HEK293T (cell line): Measurements from ENCODE around the gene APOBEC3C.
"Not testable (repeated sequence)": the region's sequence is repeated elsewhere in the genome, so short reads cannot be mapped to it uniquely, and the experiment has no call there.

Experiments used
- CTCF ChIA-PET: fragments of 350-600 bp; formaldehyde crosslinking; extraction: SDS; loops from one replicate; lab custom pipeline; 2021; ENCODE audit warnings: antibody characterized with exemption, inconsistent platforms; lab: Yijun Ruan, JAX
- POLR2A ChIA-PET: fragments of 350-600 bp; formaldehyde crosslinking; extraction: SDS; loops from one replicate; lab custom pipeline; 2020; ENCODE audit warnings: antibody characterized with exemption, inconsistent platforms; lab: Yijun Ruan, JAX
- DNase-seq: peaks from one replicate; pipeline ENCODE4 v3.0.0; 2012; ENCODE audit warnings: mixed read lengths; ENCODE audit errors: extremely low spot score
- ARNT ChIP-seq: fragments of 450-650 bp; IDR thresholded peaks from 2 replicates; pipeline ENCODE4 v1.6.1; 2017; ENCODE audit warnings: mild to moderate bottlenecking
- BHLHE40 ChIP-seq: fragments of 450-650 bp; IDR thresholded peaks from 2 replicates; pipeline ENCODE4 v1.6.1; 2016; ENCODE audit warnings: mild to moderate bottlenecking, moderate library complexity, borderline replicate concordance
- CTBP1 ChIP-seq: fragments of 450-650 bp; IDR thresholded peaks from 2 replicates; pipeline ENCODE4 v1.6.1; 2016; ENCODE audit warnings: borderline replicate concordance
- ELF4 ChIP-seq: fragments of 450-650 bp; IDR thresholded peaks from 2 replicates; pipeline ENCODE4 v1.6.1; 2017; ENCODE audit warnings: antibody characterized with exemption
- FOXA1 ChIP-seq: fragments of 450-650 bp; IDR thresholded peaks from 2 replicates; pipeline ENCODE4 v1.6.1; 2016; ENCODE audit warnings: mild to moderate bottlenecking
- FOXK2 ChIP-seq: fragments of 450-650 bp; IDR thresholded peaks from 2 replicates; pipeline ENCODE4 v1.6.1; 2016; ENCODE audit warnings: mild to moderate bottlenecking
- FOXM1 ChIP-seq: fragments of 450-650 bp; IDR thresholded peaks from 2 replicates; pipeline ENCODE4 v1.6.1; 2017; ENCODE audit warnings: mild to moderate bottlenecking, borderline replicate concordance
- HDGF ChIP-seq: fragments of 450-650 bp; IDR thresholded peaks from 2 replicates; pipeline ENCODE4 v1.6.1; 2017; ENCODE audit warnings: antibody characterized with exemption, borderline replicate concordance
- L3MBTL2 ChIP-seq: fragments of 450-650 bp; conservative IDR thresholded peaks from 2 replicates; pipeline ENCODE4 v1.6.1; 2016; ENCODE audit warnings: mild to moderate bottlenecking
- LEF1 ChIP-seq: fragments of 450-650 bp; IDR thresholded peaks from 2 replicates; pipeline ENCODE4 v1.6.1; 2017; ENCODE audit warnings: mild to moderate bottlenecking, borderline replicate concordance
- NFRKB ChIP-seq: fragments of 450-650 bp; IDR thresholded peaks from 2 replicates; pipeline ENCODE4 v1.6.1; 2016; ENCODE audit warnings: mild to moderate bottlenecking, moderate library complexity
- SP1 ChIP-seq: fragments of 450-650 bp; IDR thresholded peaks from 2 replicates; pipeline ENCODE4 v1.6.1; 2017
- SUZ12 ChIP-seq: fragments of 450-650 bp; IDR thresholded peaks from 2 replicates; pipeline ENCODE4 v1.6.1; 2016; ENCODE audit warnings: mild to moderate bottlenecking
- TARDBP ChIP-seq: fragments of 450-650 bp; IDR thresholded peaks from 2 replicates; pipeline ENCODE4 v1.6.1; 2016
- ZNF384 ChIP-seq: fragments of 450-650 bp; IDR thresholded peaks from 2 replicates; pipeline ENCODE4 v1.6.1; 2016
- TF ChIP-seq, protein P1 (sequence below): fragments of 450-650 bp; IDR thresholded peaks from 2 replicates; pipeline ENCODE4 v1.6.1; 2016

APOBEC3C gene

GRCh38 chr22:38981992-38982927, 31.8 kb upstream of the APOBEC3C start, which contains the start of gene APOBEC3B:
TSS of gene APOBEC3B (plus strand) at chr22:38982347. CDS start at chr22:38982454, 107 bp downstream.
- no peak for DNase-seq
- CTCF ChIA-PET: interaction anchor here (1.0 to 2.3 kb wide), 2 partner anchors 9 to 21 kb away, joined by 3 to 16 read pairs; no protein-coding TSS in a partner anchor
- POLR2A ChIA-PET: interaction anchor here (1.0 to 1.3 kb wide), 2 partner anchors 16 to 21 kb away, joined by 3 to 5 read pairs; no protein-coding TSS in a partner anchor
- TF ChIP-seq, protein P1, sequence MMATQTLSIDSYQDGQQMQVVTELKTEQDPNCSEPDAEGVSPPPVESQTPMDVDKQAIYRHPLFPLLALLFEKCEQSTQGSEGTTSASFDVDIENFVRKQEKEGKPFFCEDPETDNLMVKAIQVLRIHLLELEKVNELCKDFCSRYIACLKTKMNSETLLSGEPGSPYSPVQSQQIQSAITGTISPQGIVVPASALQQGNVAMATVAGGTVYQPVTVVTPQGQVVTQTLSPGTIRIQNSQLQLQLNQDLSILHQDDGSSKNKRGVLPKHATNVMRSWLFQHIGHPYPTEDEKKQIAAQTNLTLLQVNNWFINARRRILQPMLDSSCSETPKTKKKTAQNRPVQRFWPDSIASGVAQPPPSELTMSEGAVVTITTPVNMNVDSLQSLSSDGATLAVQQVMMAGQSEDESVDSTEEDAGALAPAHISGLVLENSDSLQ: no peak
- TF ChIP-seq SUZ12 (no peak), L3MBTL2 (peak; percentile 73)

GRCh38 chr22:38984224-38984623, 29.8 kb upstream of the APOBEC3C start:
- ChIA-PET CTCF (no interaction called here), POLR2A (interaction anchor here (1.1 kb wide), 1 partner anchor 12 kb away, joined by 4 read pairs; no protein-coding TSS in a partner anchor)
- DNase-seq: no peak

DNA sequence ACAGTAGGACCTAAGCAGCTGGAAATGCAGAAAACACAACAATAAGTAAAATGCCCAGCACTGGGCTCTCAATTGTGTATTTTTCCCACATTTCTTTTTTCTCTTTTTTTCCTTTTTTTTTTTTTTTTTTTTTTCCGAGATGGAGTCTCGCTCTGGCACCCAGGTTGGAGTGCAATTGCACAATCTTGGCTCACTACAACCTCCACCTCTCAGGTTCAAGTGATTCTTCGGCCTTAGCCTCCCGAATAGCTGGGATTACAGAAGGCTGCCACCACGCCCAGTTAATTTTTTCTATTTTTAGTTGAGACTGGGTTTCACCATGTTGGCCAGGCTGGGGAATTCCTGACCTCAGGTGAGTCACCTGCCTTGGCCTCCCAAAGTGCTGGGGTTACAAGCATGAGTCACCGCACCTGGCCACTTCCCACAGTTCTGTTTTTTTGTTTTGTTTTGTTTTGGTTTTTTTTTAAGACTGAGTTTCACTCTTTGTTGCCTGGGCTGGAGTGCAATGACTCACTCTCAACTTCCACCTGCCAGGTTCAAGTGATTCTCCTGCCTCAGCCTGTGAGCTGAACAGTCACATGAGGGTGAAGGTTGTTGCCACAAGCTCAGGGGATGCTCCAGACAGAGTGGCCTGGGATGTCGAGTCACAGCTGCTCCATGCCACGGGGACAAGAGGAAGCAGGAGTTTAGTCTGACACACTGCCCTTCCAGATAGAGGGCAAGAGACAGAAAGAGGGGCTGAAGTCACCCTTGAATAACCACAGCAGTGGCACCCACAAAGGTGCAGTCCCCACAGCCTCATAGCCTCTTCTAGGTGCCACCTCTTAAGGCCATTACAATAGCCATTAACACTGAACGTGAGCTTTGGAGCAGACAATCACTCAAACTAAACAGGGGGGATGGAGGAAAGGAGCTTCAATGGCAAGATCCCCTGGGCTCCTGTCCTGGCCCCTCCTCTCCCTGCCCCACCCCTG, 29.0 kb upstream of the APOBEC3C start:
- DNase-seq, CTCF ChIA-PET: not testable (repeated sequence)
- POLR2A ChIA-PET: interaction anchor here (1.1 kb wide), 1 partner anchor 11 kb away, joined by 4 read pairs; no protein-coding TSS in a partner anchor

More at GRCh38 chr22:38984224-38984623, 29.8 kb upstream of the APOBEC3C start:
- TF ChIP-seq, protein P1: peak; percentile 51; the same call in 1 of the 2 replicates
- TF ChIP-seq TARDBP: no peak

DNA sequence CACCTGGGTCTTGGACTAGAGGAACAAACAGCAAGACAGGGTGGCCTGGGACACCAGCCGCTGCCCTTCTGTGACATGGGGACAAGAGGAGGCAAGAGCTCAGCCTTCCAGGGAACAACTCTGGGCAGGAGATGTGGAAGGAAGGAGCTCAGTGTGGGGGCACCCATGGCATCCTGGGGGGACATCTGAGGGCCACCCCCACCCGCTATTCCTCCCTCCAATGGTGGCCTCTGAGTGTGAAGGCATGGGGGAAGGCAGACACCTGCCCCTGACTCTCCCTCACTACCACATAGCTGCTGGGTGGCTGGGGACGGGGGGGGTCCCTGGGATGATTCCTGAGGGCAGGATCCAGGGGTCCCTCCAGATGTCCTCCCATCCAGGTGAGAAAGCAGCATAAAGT, 27.4 kb upstream of the APOBEC3C start:
- ChIA-PET CTCF (no interaction called here), POLR2A (no interaction called here)
- TF ChIP-seq ZNF384 (no peak), NFRKB (no peak), FOXA1 (no peak), LEF1 (no peak), ELF4 (no peak), FOXK2 (no peak), BHLHE40 (no peak), SUZ12 (no peak), HDGF (no peak), SP1 (no peak), CTBP1 (no peak), FOXM1 (no peak), TARDBP (no peak), ARNT (no peak)
- TF ChIP-seq, protein P1: no peak
- no peak for DNase-seq

DNA sequence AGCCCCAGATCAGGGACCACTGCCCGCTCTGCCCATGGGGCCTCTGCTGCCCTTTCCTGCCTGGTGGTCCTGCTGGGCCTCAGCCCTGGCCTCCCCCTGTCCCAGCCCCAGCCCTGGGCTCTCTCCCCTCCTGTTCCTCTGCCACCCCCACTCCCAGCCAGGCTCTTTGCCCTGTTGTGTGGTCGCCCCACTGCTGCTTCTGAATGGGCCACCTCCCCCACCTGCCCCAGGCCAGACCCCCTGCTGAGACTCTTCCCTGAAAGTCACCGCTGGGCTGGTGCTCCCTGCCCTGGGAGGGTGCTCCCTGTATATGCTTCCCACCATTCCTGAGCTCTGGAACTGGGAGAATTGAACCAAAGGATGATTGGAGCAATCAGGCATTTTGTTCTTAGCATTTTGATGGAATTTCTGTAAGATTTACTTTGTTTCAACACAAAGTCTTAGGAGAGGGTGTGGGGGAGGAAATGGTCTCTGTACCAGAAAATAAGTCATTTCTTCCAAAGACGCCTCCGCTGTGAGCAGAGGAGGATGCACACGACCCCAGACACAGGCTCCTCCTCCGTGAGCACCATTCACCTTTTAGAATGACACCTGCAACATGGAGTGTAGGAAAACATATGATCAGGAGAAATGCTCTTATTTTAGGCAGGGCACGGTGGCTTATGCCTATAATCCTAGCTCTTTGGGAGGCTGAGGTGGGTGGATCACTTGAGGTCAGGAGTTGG, 26.7 kb upstream of the APOBEC3C start:
- POLR2A ChIA-PET: no interaction called here
- TF ChIP-seq HDGF (no peak), ARNT (no peak), L3MBTL2 (no peak), SUZ12 (no peak), NFRKB (no peak), FOXM1 (no peak), CTBP1 (no peak), TARDBP (no peak), SP1 (no peak)
- CTCF ChIA-PET: no interaction called here
- DNase-seq: no peak

- POLR2A ChIA-PET: no interaction called here
- CTCF ChIA-PET: no interaction called here
- TF ChIP-seq FOXK2 (no peak), FOXM1 (no peak), ELF4 (no peak), ARNT (no peak), CTBP1 (no peak), LEF1 (no peak), FOXA1 (no peak), BHLHE40 (no peak), SP1 (no peak), ZNF384 (no peak), NFRKB (no peak), HDGF (no peak), L3MBTL2 (no peak), SUZ12 (no peak), TARDBP (no peak)
- TF ChIP-seq, protein P1: no peak
- DNase-seq: no peak
These were observed 24.6 kb upstream of the APOBEC3C start for GRCh38 chr22:38989466-38989865.

- CTCF ChIA-PET, POLR2A ChIA-PET, DNase-seq: not testable (repeated sequence)
These were observed 21.1 kb upstream of the APOBEC3C start for GRCh38 chr22:38992871-38993371.
